SH-SY5Y (cell line): ENCODE results near the gene DYTN.

Experiments
- GATA2 ChIP-seq: IDR thresholded peaks from 2 replicates; pipeline ENCODE4 v1.6.1; 2011; ENCODE audit warnings: mild to moderate bottlenecking, low read depth, low read length
- GATA3 ChIP-seq: IDR thresholded peaks from 2 replicates; pipeline ENCODE4 v1.6.1; 2011; ENCODE audit warnings: low read depth, mild to moderate bottlenecking, low read length, moderate library complexity

Gene DYTN

GRCh38 chr2:206716623-206717022, 1.6 kb downstream of the DYTN start:
- TF ChIP-seq GATA2 (peak; percentile 98), GATA3 (peak; percentile 76)

- TF ChIP-seq GATA2 (no peak), GATA3 (no peak)
Measured at GRCh38 chr2:206713746-206714145, 4.5 kb downstream of the DYTN start.

- no peak for TF ChIP-seq GATA3
- no peak for TF ChIP-seq GATA2
Measured at GRCh38 chr2:206708286-206708685, 9.9 kb downstream of the DYTN start.

GRCh38 chr2:206707164-206707701, 11.0 kb downstream of the DYTN start:
- TF ChIP-seq GATA2 (no peak), GATA3 (no peak)

- no peak for TF ChIP-seq GATA3
- TF ChIP-seq GATA2, result no peak
Measured at GRCh38 chr2:206701952-206702605, 16.1 kb downstream of the DYTN start.

GRCh38 chr2:206700156-206700555, 18.0 kb downstream of the DYTN start:
- no peak for TF ChIP-seq GATA2
- no peak for TF ChIP-seq GATA3

- TF ChIP-seq GATA3 (no peak), GATA2 (no peak)
Measured at GRCh38 chr2:206698811-206699210, 19.4 kb downstream of the DYTN start.

- TF ChIP-seq GATA3 (no peak), GATA2 (no peak)
Measured at GRCh38 chr2:206696910-206697309, 21.3 kb downstream of the DYTN start.

- TF ChIP-seq GATA2 (no peak), GATA3 (no peak)
Measured at GRCh38 chr2:206693399-206694137, 24.6 kb downstream of the DYTN start.

GRCh38 chr2:206692971-206693370, 25.2 kb downstream of the DYTN start:
- TF ChIP-seq GATA2 (no peak), GATA3 (no peak)

- TF ChIP-seq GATA2 (no peak), GATA3 (no peak)
Measured at GRCh38 chr2:206688990-206689389, 29.2 kb downstream of the DYTN start.

- TF ChIP-seq GATA3 (no peak), GATA2 (no peak)
Measured at GRCh38 chr2:206688453-206688852, 29.7 kb downstream of the DYTN start.

GRCh38 chr2:206683546-206683945, 34.6 kb downstream of the DYTN start:
- TF ChIP-seq GATA3 (no peak), GATA2 (no peak)

- TF ChIP-seq GATA2 (no peak), GATA3 (no peak)
Measured at GRCh38 chr2:206670531-206671319, 47.5 kb downstream of the DYTN start.
